ENCODE results near the gene PTH. TPM values are rescaled to one million over a fixed set of nuclear protein-coding genes. Genes with fewer than 3 reads are reported as not detected.

PTH gene
- total RNA-seq, 2 donors from 2014 or later: not detected

GRCh38 chr11:13448876-13449275 is 46.9 kb downstream of the PTH start:
- no peaks in the 10 kb centered on the region for H3K27me3 ChIP-seq
- H3K9me3 ChIP-seq: peaks cover 0 to 5% of the 10 kb centered on the region in 2 donors
- H3K36me3 ChIP-seq: no peaks in the 10 kb centered on the region
- TF ChIP-seq, protein P1, sequence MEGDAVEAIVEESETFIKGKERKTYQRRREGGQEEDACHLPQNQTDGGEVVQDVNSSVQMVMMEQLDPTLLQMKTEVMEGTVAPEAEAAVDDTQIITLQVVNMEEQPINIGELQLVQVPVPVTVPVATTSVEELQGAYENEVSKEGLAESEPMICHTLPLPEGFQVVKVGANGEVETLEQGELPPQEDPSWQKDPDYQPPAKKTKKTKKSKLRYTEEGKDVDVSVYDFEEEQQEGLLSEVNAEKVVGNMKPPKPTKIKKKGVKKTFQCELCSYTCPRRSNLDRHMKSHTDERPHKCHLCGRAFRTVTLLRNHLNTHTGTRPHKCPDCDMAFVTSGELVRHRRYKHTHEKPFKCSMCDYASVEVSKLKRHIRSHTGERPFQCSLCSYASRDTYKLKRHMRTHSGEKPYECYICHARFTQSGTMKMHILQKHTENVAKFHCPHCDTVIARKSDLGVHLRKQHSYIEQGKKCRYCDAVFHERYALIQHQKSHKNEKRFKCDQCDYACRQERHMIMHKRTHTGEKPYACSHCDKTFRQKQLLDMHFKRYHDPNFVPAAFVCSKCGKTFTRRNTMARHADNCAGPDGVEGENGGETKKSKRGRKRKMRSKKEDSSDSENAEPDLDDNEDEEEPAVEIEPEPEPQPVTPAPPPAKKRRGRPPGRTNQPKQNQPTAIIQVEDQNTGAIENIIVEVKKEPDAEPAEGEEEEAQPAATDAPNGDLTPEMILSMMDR (IDR thresholded peaks at IDR 0.05): no peak
- peaks cover 0 to 13% of the 10 kb centered on the region in 2 donors for H3K4me1 ChIP-seq
- H3K27ac ChIP-seq: peak overlapping the region; percentile 50 to 64
- DNase-seq (ENCODE audit: low spot score): no peak
- H3K4me3 ChIP-seq: no peak overlapping the region

DNA sequence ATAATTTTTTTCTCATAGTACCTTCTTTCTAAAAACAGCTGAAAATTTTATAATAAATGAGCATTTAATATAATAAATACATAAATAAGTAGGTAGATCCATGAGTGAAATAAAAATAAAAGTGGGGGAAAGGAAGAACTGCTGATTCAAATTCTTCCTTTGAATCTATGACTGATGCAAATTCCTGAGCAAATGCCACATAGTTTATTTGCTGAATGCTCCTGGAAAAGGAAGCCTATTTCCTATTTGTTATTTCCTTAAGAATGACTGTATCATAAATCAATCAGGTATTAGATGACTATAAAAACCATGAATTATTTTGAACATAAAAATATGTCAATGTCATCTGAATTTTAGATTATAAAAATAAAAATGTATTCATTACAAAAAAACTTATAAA is 49.4 kb downstream of the PTH start:
- no peak for DNase-seq (ENCODE audit: low spot score)
- H3K36me3 ChIP-seq: no peaks in the 10 kb centered on the region
- no peak overlapping the region for H3K4me3 ChIP-seq
- H3K9me3 ChIP-seq: peaks cover 0 to 5% of the 10 kb centered on the region in 2 donors
- TF ChIP-seq, protein P1 (IDR thresholded peaks at IDR 0.05): no peak
- no peak overlapping the region for H3K27ac ChIP-seq
- H3K27me3 ChIP-seq: no peaks in the 10 kb centered on the region
- H3K4me1 ChIP-seq: peaks cover 0 to 13% of the 10 kb centered on the region in 2 donors

GRCh38 chr11:13445588-13445987 is 50.2 kb downstream of the PTH start:
- Histone ChIP-seq H3K4me3 (no peak overlapping the region), H3K4me1 (peaks cover 0 to 14% of the 10 kb centered on the region in 2 donors), H3K9me3 (peaks cover 0 to 5% of the 10 kb centered on the region in 2 donors), H3K27me3 (no peaks in the 10 kb centered on the region), H3K36me3 (no peaks in the 10 kb centered on the region), H3K27ac (no peak overlapping the region)
- DNase-seq (ENCODE audit: low spot score): no peak
- TF ChIP-seq, protein P1 (IDR thresholded peaks at IDR 0.05): no peak

Other genes with a start within 250 kb of the PTH start
- 10 to 100 TPM; 20.7 to 24.9 TPM for gene BMAL1, start 218.2 kb downstream of the PTH start, total RNA-seq
- 10 to 100 TPM; 26.1 to 28.0 TPM for gene BTBD10, start 32.8 kb downstream of the PTH start, total RNA-seq
- 10 to 100 TPM; 16.7 to 22.7 TPM for gene FAR1, start 172.7 kb upstream of the PTH start, total RNA-seq

Measured in right atrium auricular region (tissue), 2 donors.